ENCODE results near the gene KIF1C. TPM values are rescaled to one million over a fixed set of nuclear protein-coding genes. Genes with fewer than 3 reads are reported as not detected.
"Not testable (repeated sequence)": the region's sequence is repeated elsewhere in the genome, so short reads cannot be mapped to it uniquely, and the experiment has no call there.

The KIF1C gene
- total RNA-seq, 1 experiment from 2014 or later: 130 TPM

GRCh38 chr17:5068236-5068635 is 70.5 kb downstream of the KIF1C start (continued):
- TF ChIP-seq ETV6 (CRISPR knock-in tag; IDR thresholded peaks at IDR 0.05): no peak

- Mint-ChIP-seq H3K9me3 (no peaks in the 10 kb centered on the region), H3K27me3 (ENCODE audit: low read depth) (peaks cover 4% of the 10 kb centered on the region), H3K4me3 (no peak overlapping the region), H3K4me1 (peaks cover 4% of the 10 kb centered on the region), H3K27ac (no peak overlapping the region), H3K36me3 (no peaks in the 10 kb centered on the region)
- no peak for TF ChIP-seq ZMAT4 (CRISPR knock-in tag; IDR thresholded peaks at IDR 0.05)
- peak; percentile 38; the same call in 1 of the 2 replicates for TF ChIP-seq GABPB1 (CRISPR knock-in tag; IDR thresholded peaks at IDR 0.05)
- ChIA-PET POLR2A (no interaction called here), CTCF (interaction anchor here (0.6 kb wide), 1 partner anchor 16 kb away, joined by 3 read pairs; no protein-coding TSS in a partner anchor)
- DNase-seq (ENCODE audit: low spot score) (no peak), ATAC-seq (no peak)
These were observed 72.0 kb downstream of the KIF1C start for GRCh38 chr17:5069724-5070123.

- ATAC-seq, CTCF ChIA-PET: not testable (repeated sequence)
These were observed 77.7 kb downstream of the KIF1C start for GRCh38 chr17:5075472-5075871.

GRCh38 chr17:5077275-5077674 is 79.5 kb downstream of the KIF1C start:
- ATAC-seq: not testable (repeated sequence)

More at GRCh38 chr17:5075472-5075871, 77.7 kb downstream of the KIF1C start:
- not testable (repeated sequence) for DNase-seq (ENCODE audit: low spot score); H3K9me3 Mint-ChIP-seq; H3K36me3 Mint-ChIP-seq; H3K4me3 Mint-ChIP-seq; H3K27ac Mint-ChIP-seq
- POLR2A ChIA-PET: interaction anchor here (0.6 kb wide), 1 partner anchor 105 kb away, joined by 3 read pairs; no protein-coding TSS in a partner anchor
- Mint-ChIP-seq H3K27me3 (ENCODE audit: low read depth) (peaks cover 37% of the 10 kb centered on the region), H3K4me1 (peaks cover 15% of the 10 kb centered on the region)

GRCh38 chr17:5077781-5078105 is 80.0 kb downstream of the KIF1C start:
- POLR2A ChIA-PET: interaction anchor here (0.6 kb wide), 1 partner anchor 9 kb away, joined by 4 read pairs; no protein-coding TSS in a partner anchor
- peak overlapping the region; percentile 20; the same call in 1 of the 2 replicates for H3K27ac Mint-ChIP-seq
- no peak for TF ChIP-seq SOX15 (CRISPR knock-in tag; IDR thresholded peaks at IDR 0.05)
- no peak for TF ChIP-seq ZNF512 (CRISPR knock-in tag; IDR thresholded peaks at IDR 0.05; ENCODE audit: borderline replicate concordance)
- TF ChIP-seq E2F5 (CRISPR knock-in tag; IDR thresholded peaks at IDR 0.05): no peak
- no peak for TF ChIP-seq FOXJ3 (CRISPR knock-in tag; IDR thresholded peaks at IDR 0.05; ENCODE audit: borderline replicate concordance)
- no peak for TF ChIP-seq TEAD4 (CRISPR knock-in tag; IDR thresholded peaks at IDR 0.05)
- no peak for TF ChIP-seq ZNF121 (CRISPR knock-in tag; IDR thresholded peaks at IDR 0.05)
- TF ChIP-seq ZNF423 (CRISPR knock-in tag; IDR thresholded peaks at IDR 0.05): no peak
- no peak for TF ChIP-seq IRF2 (CRISPR knock-in tag; IDR thresholded peaks at IDR 0.05; ENCODE audit: borderline replicate concordance, low read depth)
- TF ChIP-seq SMAD3 (CRISPR knock-in tag; IDR thresholded peaks at IDR 0.05; ENCODE audit: borderline replicate concordance): no peak
- TF ChIP-seq AR (CRISPR knock-in tag; IDR thresholded peaks at IDR 0.05): no peak
- no peak for TF ChIP-seq GTF2I (CRISPR knock-in tag; conservative IDR thresholded peaks at IDR 0.05)
- no peak for TF ChIP-seq ZNF416 (CRISPR knock-in tag; IDR thresholded peaks at IDR 0.05)
- TF ChIP-seq NFE2L1 (CRISPR knock-in tag; IDR thresholded peaks at IDR 0.05): no peak
- no peak for TF ChIP-seq ESRRA (CRISPR knock-in tag; IDR thresholded peaks at IDR 0.05; ENCODE audit: borderline replicate concordance)
- TF ChIP-seq IRF1 (CRISPR knock-in tag; IDR thresholded peaks at IDR 0.05): no peak
- TF ChIP-seq RORB (CRISPR knock-in tag; IDR thresholded peaks at IDR 0.05): no peak

More at GRCh38 chr17:5077275-5077674, 79.5 kb downstream of the KIF1C start:
- not testable (repeated sequence) for DNase-seq (ENCODE audit: low spot score); H3K27ac Mint-ChIP-seq; H3K9me3 Mint-ChIP-seq; H3K36me3 Mint-ChIP-seq; H3K4me3 Mint-ChIP-seq
- H3K27me3 Mint-ChIP-seq (ENCODE audit: low read depth): peaks cover 40% of the 10 kb centered on the region
- ChIA-PET CTCF (interaction anchor here (1.4 kb wide), 1 partner anchor 8 kb away, joined by 3 read pairs; no protein-coding TSS in a partner anchor), POLR2A (interaction anchor here (0.6 kb wide), 1 partner anchor 9 kb away, joined by 4 read pairs; no protein-coding TSS in a partner anchor)
- H3K4me1 Mint-ChIP-seq: peaks cover 15% of the 10 kb centered on the region

More at GRCh38 chr17:5077781-5078105, 80.0 kb downstream of the KIF1C start:
- CTCF ChIA-PET: interaction anchor here (1.4 kb wide), 1 partner anchor 9 kb away, joined by 3 read pairs; no protein-coding TSS in a partner anchor
- H3K9me3 Mint-ChIP-seq: peaks cover 4% of the 10 kb centered on the region; the same call in 1 of the 2 replicates
- DNase-seq (ENCODE audit: low spot score) (no peak), ATAC-seq (no peak)
- peaks cover 15% of the 10 kb centered on the region for H3K4me1 Mint-ChIP-seq
- no peaks in the 10 kb centered on the region for H3K36me3 Mint-ChIP-seq
- peaks cover 41% of the 10 kb centered on the region for H3K27me3 Mint-ChIP-seq (ENCODE audit: low read depth)
- peak overlapping the region; percentile 63 for H3K4me3 Mint-ChIP-seq

Measured in WTC11 (cell line).